MM.1S (cell line): Measurements from ENCODE around the gene CLRN2.
"Not testable (repeated sequence)": the region's sequence is repeated elsewhere in the genome, so short reads cannot be mapped to it uniquely, and the experiment has no call there.

ENCODE experiments used
- DNase-seq: peaks from one replicate; pipeline ENCODE4 v3.0.0-alpha.2; 2015
- H2AFZ ChIP-seq: fragments of 300-600 bp; sonication (generic); 2 replicates; pipeline ENCODE4 v1.6.0; 2016; ENCODE audit warnings: antibody characterized with exemption, low read length
- H3F3A ChIP-seq: fragments of 300-600 bp; sonication (generic); 2 replicates; pipeline ENCODE4 v1.6.1; 2016; ENCODE audit warnings: mild to moderate bottlenecking, antibody characterized with exemption, low read length, moderate library complexity, mixed read lengths; ENCODE audit not compliant: insufficient read depth
- H3K27ac ChIP-seq: fragments of 300-600 bp; sonication (generic); 2 replicates; pipeline ENCODE4 v1.5.1; 2016; ENCODE audit warnings: mild to moderate bottlenecking, low read length
- H3K27me3 ChIP-seq: fragments of 300-600 bp; sonication (generic); replicated peaks from 2 replicates; pipeline ENCODE4 v1.6.0; 2016; ENCODE audit warnings: low read length; ENCODE audit not compliant: insufficient read depth
- H3K36me3 ChIP-seq: fragments of 300-600 bp; sonication (generic); replicated peaks from 2 replicates; pipeline ENCODE4 v1.6.1; 2016; ENCODE audit warnings: mild to moderate bottlenecking, low read length, mixed read lengths; ENCODE audit not compliant: insufficient read depth
- H3K4me1 ChIP-seq: fragments of 300-600 bp; sonication (generic); 2 replicates; pipeline ENCODE4 v1.6.1; 2016; ENCODE audit warnings: low read length, mixed read lengths
- H3K4me2 ChIP-seq: fragments of 300-600 bp; sonication (generic); 2 replicates; pipeline ENCODE4 v1.6.0; 2016; ENCODE audit warnings: low read depth, low read length
- H3K4me3 ChIP-seq: fragments of 300-600 bp; sonication (generic); 2 replicates; pipeline ENCODE4 v1.5.1; 2016; ENCODE audit warnings: low read length, mixed read lengths
- H3K79me2 ChIP-seq: fragments of 300-600 bp; sonication (generic); 2 replicates; pipeline ENCODE4 v1.6.1; 2016; ENCODE audit warnings: mixed run types, low read length, mixed read lengths
- H3K9ac ChIP-seq: fragments of 300-600 bp; sonication (generic); 2 replicates; pipeline ENCODE4 v1.6.1; 2016; ENCODE audit warnings: low read length, mixed read lengths
- H3K9me2 ChIP-seq: fragments of 300-600 bp; sonication (generic); replicated peaks from 2 replicates; pipeline ENCODE4 v1.6.1; 2016; ENCODE audit warnings: mild to moderate bottlenecking, low read length, mixed read lengths; ENCODE audit not compliant: insufficient read depth
- H3K9me3 ChIP-seq: fragments of 300-600 bp; sonication (generic); replicated peaks from 2 replicates; pipeline ENCODE4 v1.6.1; 2016; ENCODE audit warnings: mild to moderate bottlenecking, low read length, mixed read lengths; ENCODE audit not compliant: insufficient read depth
- H4K20me1 ChIP-seq: fragments of 300-600 bp; sonication (generic); 2 replicates; pipeline ENCODE4 v1.6.1; 2016; ENCODE audit warnings: mild to moderate bottlenecking, low read length, moderate library complexity, mixed read lengths; ENCODE audit not compliant: insufficient read depth
- CTCF ChIP-seq: fragments of 300-600 bp; sonication (generic); IDR thresholded peaks from 2 replicates; pipeline ENCODE4 v1.5.1; 2016; ENCODE audit warnings: antibody characterized with exemption, low read length, mixed read lengths
- EZH2 ChIP-seq: fragments of 300-600 bp; sonication (generic); optimal IDR thresholded peaks from 2 replicates; pipeline ENCODE3; 2017; ENCODE audit warnings: low read depth, mild to moderate bottlenecking, antibody characterized with exemption, low read length, mixed read lengths
- EZH2phosphoT487 ChIP-seq: fragments of 300-600 bp; sonication (generic); IDR thresholded peaks from 2 replicates; pipeline ENCODE4 v1.6.1; 2018; ENCODE audit warnings: antibody characterized with exemption, low read length

CLRN2 gene

GRCh38 chr4:17534705-17535104 is 19.7 kb downstream of the CLRN2 start:
- H3F3A ChIP-seq, result peaks cover 10% of the 10 kb centered on the region
- H3K4me3 ChIP-seq, result peak overlapping the region; percentile 39
- H4K20me1 ChIP-seq, result no peaks in the 10 kb centered on the region
- no peaks in the 10 kb centered on the region for H3K9me3 ChIP-seq
- H3K27ac ChIP-seq, result peak overlapping the region; percentile 52; the same call in 1 of the 2 replicates
- no peaks in the 10 kb centered on the region for H3K9me2 ChIP-seq
- DNase-seq, result no peak
- H2AFZ ChIP-seq, result peak overlapping the region; percentile 24
- 0 out of 2 replicates have a peak, but pooled peaks cover 8% of the 10 kb centered on the region for H3K4me1 ChIP-seq
- H3K27me3 ChIP-seq, result no peaks in the 10 kb centered on the region
- no peak overlapping the region; the same call in 1 of the 2 replicates for H3K9ac ChIP-seq
- peak overlapping the region; percentile 56 for H3K4me2 ChIP-seq
- TF ChIP-seq EZH2phosphoT487 (no peak), EZH2 (no peak), CTCF (no peak)
- no peaks in the 10 kb centered on the region for H3K79me2 ChIP-seq
- H3K36me3 ChIP-seq, result no peaks in the 10 kb centered on the region

DNA sequence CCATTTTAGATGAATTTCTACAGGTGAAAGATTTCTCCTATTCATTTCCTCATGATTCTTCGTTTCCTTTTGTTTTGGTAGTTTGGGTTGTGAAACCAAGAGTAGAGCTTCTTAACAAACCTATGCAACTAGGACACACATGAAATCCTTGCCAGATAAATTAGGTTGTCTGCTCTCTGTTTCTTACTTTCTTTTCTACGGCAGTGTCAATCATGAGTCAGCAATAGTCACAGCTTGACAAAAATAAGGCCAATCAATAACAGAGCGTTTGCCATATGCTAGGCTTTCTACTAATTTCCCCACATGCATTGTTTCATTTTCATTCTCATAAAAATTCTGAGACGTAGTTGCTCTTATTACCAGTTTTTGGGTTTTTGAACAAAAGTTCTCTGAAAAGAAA is 20.3 kb downstream of the CLRN2 start:
- peak; percentile 69 for DNase-seq
- peak overlapping the region; percentile 39 for H3K4me3 ChIP-seq
- peaks cover 10% of the 10 kb centered on the region for H3F3A ChIP-seq
- H3K9me2 ChIP-seq, result no peaks in the 10 kb centered on the region
- 0 out of 2 replicates have a peak, but pooled peaks cover 8% of the 10 kb centered on the region for H3K4me1 ChIP-seq
- no peaks in the 10 kb centered on the region for H3K79me2 ChIP-seq
- peak overlapping the region; percentile 24 for H2AFZ ChIP-seq
- no peaks in the 10 kb centered on the region for H3K27me3 ChIP-seq
- H4K20me1 ChIP-seq, result no peaks in the 10 kb centered on the region
- peak overlapping the region; percentile 56 for H3K4me2 ChIP-seq
- no peaks in the 10 kb centered on the region for H3K36me3 ChIP-seq
- H3K9ac ChIP-seq, result peak overlapping the region; percentile 11; the same call in 1 of the 2 replicates
- TF ChIP-seq CTCF (no peak), EZH2 (no peak), EZH2phosphoT487 (no peak)
- H3K9me3 ChIP-seq, result no peaks in the 10 kb centered on the region
- peak overlapping the region; percentile 52; the same call in 1 of the 2 replicates for H3K27ac ChIP-seq

DNA sequence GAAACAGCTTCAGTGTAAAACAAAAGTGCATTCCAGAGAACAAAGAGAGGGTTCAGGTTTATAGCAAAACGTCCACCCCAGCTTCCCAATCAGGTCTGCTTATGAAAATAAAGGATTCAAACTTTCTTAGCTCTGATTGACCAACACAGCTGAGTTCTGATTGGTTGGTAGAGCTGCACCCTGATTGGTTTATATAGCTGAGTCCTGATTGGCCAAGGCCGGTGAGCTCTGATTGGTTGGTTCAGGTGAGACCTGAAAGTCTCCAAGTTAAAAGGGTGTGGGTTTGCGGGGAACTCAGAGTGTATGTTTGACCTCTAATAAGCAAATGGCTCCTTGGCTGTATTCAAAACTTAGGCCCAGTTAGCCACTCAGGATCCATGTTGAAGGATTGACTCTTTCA is 20.9 kb downstream of the CLRN2 start:
- Histone ChIP-seq H3K9me3 (no peaks in the 10 kb centered on the region), H3K79me2 (no peaks in the 10 kb centered on the region), H2AFZ (peak overlapping the region; percentile 24), H3K27ac (peak overlapping the region; percentile 52; the same call in 1 of the 2 replicates), H3K4me2 (no peak overlapping the region), H3K27me3 (no peaks in the 10 kb centered on the region), H3K9ac (no peak overlapping the region), H3K9me2 (no peaks in the 10 kb centered on the region), H3K4me3 (no peak overlapping the region), H4K20me1 (no peaks in the 10 kb centered on the region), H3K36me3 (no peaks in the 10 kb centered on the region), H3K4me1 (0 out of 2 replicates have a peak, but pooled peaks cover 8% of the 10 kb centered on the region), H3F3A (peaks cover 10% of the 10 kb centered on the region)
- TF ChIP-seq EZH2, result no peak
- TF ChIP-seq EZH2phosphoT487, result no peak
- no peak for TF ChIP-seq CTCF
- no peak for DNase-seq

GRCh38 chr4:17537060-17537459 is 22.1 kb downstream of the CLRN2 start:
- H3K79me2 ChIP-seq, DNase-seq, H3K9me2 ChIP-seq, H3K36me3 ChIP-seq, H3K9me3 ChIP-seq, H3K27ac ChIP-seq, H3K27me3 ChIP-seq, H2AFZ ChIP-seq, H3K4me3 ChIP-seq, H3F3A ChIP-seq, H3K9ac ChIP-seq, H4K20me1 ChIP-seq, H3K4me1 ChIP-seq, H3K4me2 ChIP-seq: not testable (repeated sequence)
